Measurements from ENCODE around the gene UFD1. TPM values are rescaled to one million over a fixed set of nuclear protein-coding genes. Genes with fewer than 3 reads are reported as not detected.
A peak's percentile ranks its signal among the peaks of the same experiment; 100 is the strongest.

UFD1 gene
- total RNA-seq, 1 donor from 2014 or later: 75.8 TPM

- H3K27ac Mint-ChIP-seq (ENCODE audit: unreplicated experiment): no peak overlapping the region
- no peaks in the 10 kb centered on the region for H3K9me3 Mint-ChIP-seq (ENCODE audit: low read depth)
- no peak for DNase-seq (ENCODE audit: low spot score)
- no peak overlapping the region for H3K4me3 Mint-ChIP-seq (ENCODE audit: unreplicated experiment)
- H3K36me3 Mint-ChIP-seq (ENCODE audit: low read depth): no peaks in the 10 kb centered on the region
- TF ChIP-seq, protein P1, sequence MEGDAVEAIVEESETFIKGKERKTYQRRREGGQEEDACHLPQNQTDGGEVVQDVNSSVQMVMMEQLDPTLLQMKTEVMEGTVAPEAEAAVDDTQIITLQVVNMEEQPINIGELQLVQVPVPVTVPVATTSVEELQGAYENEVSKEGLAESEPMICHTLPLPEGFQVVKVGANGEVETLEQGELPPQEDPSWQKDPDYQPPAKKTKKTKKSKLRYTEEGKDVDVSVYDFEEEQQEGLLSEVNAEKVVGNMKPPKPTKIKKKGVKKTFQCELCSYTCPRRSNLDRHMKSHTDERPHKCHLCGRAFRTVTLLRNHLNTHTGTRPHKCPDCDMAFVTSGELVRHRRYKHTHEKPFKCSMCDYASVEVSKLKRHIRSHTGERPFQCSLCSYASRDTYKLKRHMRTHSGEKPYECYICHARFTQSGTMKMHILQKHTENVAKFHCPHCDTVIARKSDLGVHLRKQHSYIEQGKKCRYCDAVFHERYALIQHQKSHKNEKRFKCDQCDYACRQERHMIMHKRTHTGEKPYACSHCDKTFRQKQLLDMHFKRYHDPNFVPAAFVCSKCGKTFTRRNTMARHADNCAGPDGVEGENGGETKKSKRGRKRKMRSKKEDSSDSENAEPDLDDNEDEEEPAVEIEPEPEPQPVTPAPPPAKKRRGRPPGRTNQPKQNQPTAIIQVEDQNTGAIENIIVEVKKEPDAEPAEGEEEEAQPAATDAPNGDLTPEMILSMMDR (IDR thresholded peaks at IDR 0.05): no peak
- H3K27me3 Mint-ChIP-seq (ENCODE audit: low read depth): no peaks in the 10 kb centered on the region
- H3K4me1 Mint-ChIP-seq (ENCODE audit: low read depth): peaks cover 15% of the 10 kb centered on the region
Measured at GRCh38 chr22:19483481-19484244, 4.7 kb upstream of the UFD1 start.

GRCh38 chr22:19482297-19482696, 3.3 kb upstream of the UFD1 start:
- H3K27me3 Mint-ChIP-seq (ENCODE audit: low read depth): no peaks in the 10 kb centered on the region
- DNase-seq (ENCODE audit: low spot score): no peak
- H3K4me3 Mint-ChIP-seq (ENCODE audit: unreplicated experiment): no peak overlapping the region
- no peaks in the 10 kb centered on the region for H3K9me3 Mint-ChIP-seq (ENCODE audit: low read depth)
- H3K27ac Mint-ChIP-seq (ENCODE audit: unreplicated experiment): no peak overlapping the region
- H3K4me1 Mint-ChIP-seq (ENCODE audit: low read depth): peaks cover 25% of the 10 kb centered on the region
- H3K36me3 Mint-ChIP-seq (ENCODE audit: low read depth): no peaks in the 10 kb centered on the region
- TF ChIP-seq, protein P1 (IDR thresholded peaks at IDR 0.05): no peak

DNA sequence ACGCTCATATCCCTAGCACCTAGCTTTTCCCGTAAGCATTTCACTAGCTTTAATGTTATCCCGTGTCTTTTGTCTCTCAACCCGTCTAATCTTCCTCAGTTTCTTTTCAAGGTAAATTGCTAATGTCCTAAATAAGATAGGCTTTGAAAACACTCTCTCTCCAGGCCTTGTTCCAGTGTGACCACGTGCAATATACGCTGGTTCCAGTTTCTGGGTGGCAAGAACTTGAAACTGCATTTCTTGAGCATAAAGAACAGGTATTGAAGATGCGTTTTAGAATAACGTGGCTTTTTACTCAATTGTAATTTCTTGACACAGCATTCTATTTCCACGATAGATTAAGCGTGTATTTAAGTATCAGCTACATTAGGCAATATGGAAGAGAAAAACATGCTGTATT, 1.8 kb upstream of the UFD1 start:
- no peak for DNase-seq (ENCODE audit: low spot score)
- Mint-ChIP-seq H3K27ac (ENCODE audit: unreplicated experiment) (no peak overlapping the region), H3K36me3 (ENCODE audit: low read depth) (no peaks in the 10 kb centered on the region), H3K4me3 (ENCODE audit: unreplicated experiment) (no peak overlapping the region), H3K4me1 (ENCODE audit: low read depth) (peaks cover 35% of the 10 kb centered on the region), H3K27me3 (ENCODE audit: low read depth) (no peaks in the 10 kb centered on the region), H3K9me3 (ENCODE audit: low read depth) (no peaks in the 10 kb centered on the region)
- TF ChIP-seq, protein P1 (IDR thresholded peaks at IDR 0.05): no peak

GRCh38 chr22:19480173-19480568, 1.2 kb upstream of the UFD1 start:
- H3K27ac Mint-ChIP-seq (ENCODE audit: unreplicated experiment): no peak overlapping the region
- peaks cover 39% of the 10 kb centered on the region for H3K4me1 Mint-ChIP-seq (ENCODE audit: low read depth)

DNA sequence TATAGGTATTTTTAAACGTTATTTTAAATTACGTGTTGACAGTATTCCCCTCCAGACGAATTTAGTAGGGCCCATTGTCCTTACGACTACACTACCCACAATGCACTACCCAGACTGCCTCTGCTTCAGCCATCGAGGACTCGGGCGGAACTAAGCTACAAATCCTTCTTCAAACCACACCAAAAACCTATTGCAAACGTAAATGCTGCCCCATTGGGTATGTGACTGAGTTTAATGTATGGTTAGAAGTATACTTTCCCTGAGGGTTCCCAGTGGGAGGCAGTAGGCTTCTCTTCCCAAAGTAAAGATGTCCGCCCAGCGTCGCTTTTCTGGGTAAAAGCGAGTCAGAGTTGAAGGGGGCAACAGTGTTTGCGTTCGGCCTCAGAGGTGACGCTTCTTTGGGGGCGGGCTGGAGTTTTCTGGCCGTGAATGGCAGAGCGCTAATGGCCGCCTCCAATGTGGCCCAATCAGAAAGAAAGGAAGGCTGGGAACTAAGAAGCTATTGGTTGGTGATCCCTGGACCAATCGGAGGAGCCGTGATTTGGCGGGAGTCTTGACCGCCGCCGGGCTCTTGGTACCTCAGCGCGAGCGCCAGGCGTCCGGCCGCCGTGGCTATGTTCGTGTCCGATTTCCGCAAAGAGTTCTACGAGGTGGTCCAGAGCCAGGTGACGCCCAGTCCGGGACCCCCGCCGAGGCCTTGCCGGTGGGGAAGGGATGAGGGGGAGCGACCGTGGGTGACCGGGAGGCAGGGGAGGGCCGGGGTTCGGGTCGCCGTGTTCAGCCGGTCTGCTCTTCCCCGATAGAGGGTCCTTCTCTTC, 571 bp upstream of the UFD1 start, which contains the start of gene CDC45:
Gene CDC45 (plus strand): TSS at position 566 of the 818 bp plus-strand sequence. CDS start 49 bp downstream, at position 615.
- peaks cover 2% of the 10 kb centered on the region for H3K36me3 Mint-ChIP-seq (ENCODE audit: low read depth)
- TF ChIP-seq, protein P1 (IDR thresholded peaks at IDR 0.05): no peak
- no peaks in the 10 kb centered on the region for H3K27me3 Mint-ChIP-seq (ENCODE audit: low read depth)

More at GRCh38 chr22:19480173-19480568, 1.2 kb upstream of the UFD1 start:
- TF ChIP-seq, protein P1 (IDR thresholded peaks at IDR 0.05): no peak
- no peak for DNase-seq (ENCODE audit: low spot score)
- Mint-ChIP-seq H3K4me3 (ENCODE audit: unreplicated experiment) (peak overlapping the region; percentile 97), H3K36me3 (ENCODE audit: low read depth) (peaks cover 2% of the 10 kb centered on the region), H3K27me3 (ENCODE audit: low read depth) (no peaks in the 10 kb centered on the region), H3K9me3 (ENCODE audit: low read depth) (no peaks in the 10 kb centered on the region)

More for the DNA sequence above, 571 bp upstream of the UFD1 start, which contains the start of gene CDC45:
- no peaks in the 10 kb centered on the region for H3K9me3 Mint-ChIP-seq (ENCODE audit: low read depth)
- DNase-seq (ENCODE audit: low spot score): peak; percentile 95
- peak within 1 kb of the TSS; percentile 97 for H3K4me3 Mint-ChIP-seq (ENCODE audit: unreplicated experiment)
- peaks cover 39% of the 10 kb centered on the region for H3K4me1 Mint-ChIP-seq (ENCODE audit: low read depth)
- peak within 1 kb of the TSS; percentile 99 for H3K27ac Mint-ChIP-seq (ENCODE audit: unreplicated experiment)

Measured in chondrocyte (in vitro differentiated cells).